H9 (cell line): Measurements from ENCODE around the gene TTBK1. TPM values are rescaled to one million over a fixed set of nuclear protein-coding genes. Genes with fewer than 3 reads are reported as not detected.

ENCODE experiments used
- DNase-seq: peaks from one replicate; pipeline ENCODE4 v3.0.0-alpha.2; 2017
- H2AFZ ChIP-seq: one replicate; pipeline ENCODE4 v1.6.1; 2013; ENCODE audit warnings: mild to moderate bottlenecking, low read length, control low read depth, moderate library complexity
- H2AK5ac ChIP-seq: 2 replicates; pipeline ENCODE4 v1.6.1; 2013; ENCODE audit warnings: low read length, control low read depth, mixed read lengths; ENCODE audit not compliant: insufficient read length
- H2BK120ac ChIP-seq: one replicate; pipeline ENCODE4 v1.6.1; 2013; ENCODE audit warnings: low read depth, mild to moderate bottlenecking, low read length, control low read depth, inconsistent platforms; ENCODE audit not compliant: poor library complexity, severe bottlenecking
- H2BK12ac ChIP-seq: 2 replicates; pipeline ENCODE4 v1.6.1; 2013; ENCODE audit warnings: low read length, control low read depth, mixed read lengths, low read depth; ENCODE audit not compliant: insufficient read length
- H2BK15ac ChIP-seq: 2 replicates; pipeline ENCODE4 v1.6.1; 2013; ENCODE audit warnings: low read depth, low read length, control low read depth
- H2BK20ac ChIP-seq: one replicate; pipeline ENCODE4 v1.6.1; 2013; ENCODE audit warnings: low read depth, mild to moderate bottlenecking, low read length, control low read depth, inconsistent platforms; ENCODE audit not compliant: poor library complexity, severe bottlenecking
- H2BK5ac ChIP-seq: 2 replicates; pipeline ENCODE4 v1.6.1; 2013; ENCODE audit warnings: low read length, control low read depth, mixed read lengths; ENCODE audit not compliant: insufficient read length
- H3K14ac ChIP-seq: 2 replicates; pipeline ENCODE4 v1.6.1; 2013; ENCODE audit warnings: low read length, control low read depth; ENCODE audit not compliant: insufficient read depth
- H3K18ac ChIP-seq: 2 replicates; pipeline ENCODE4 v1.6.1; 2013; ENCODE audit warnings: low read depth, mild to moderate bottlenecking, mixed read lengths, low read length, control low read depth; ENCODE audit not compliant: insufficient read length
- H3K23ac ChIP-seq: 2 replicates; pipeline ENCODE4 v1.6.1; 2013; ENCODE audit warnings: low read length, control low read depth, mixed read lengths, low read depth; ENCODE audit not compliant: insufficient read length
- H3K23me2 ChIP-seq: 2 replicates; pipeline ENCODE4 v1.6.1; 2013; ENCODE audit warnings: low read depth, mild to moderate bottlenecking, mixed read lengths, low read length, control low read depth; ENCODE audit not compliant: insufficient read length, poor library complexity, severe bottlenecking
- H3K27ac ChIP-seq: 2 replicates; pipeline ENCODE4 v1.5.1; 2013; ENCODE audit warnings: low read length, control low read depth, mixed read lengths, low read depth; ENCODE audit not compliant: insufficient read length
- H3K27me3 ChIP-seq: 2 replicates; pipeline ENCODE4 v1.6.1; 2013; ENCODE audit warnings: low read length, control low read depth, inconsistent platforms; ENCODE audit not compliant: insufficient read depth
- H3K4ac ChIP-seq: 2 replicates; pipeline ENCODE4 v1.6.1; 2013; ENCODE audit warnings: low read depth, mild to moderate bottlenecking, control low read depth, inconsistent platforms, low read length, moderate library complexity
- H3K4me1 ChIP-seq: 2 replicates; pipeline ENCODE4 v1.6.1; 2013; ENCODE audit warnings: low read length, control low read depth, inconsistent platforms; ENCODE audit not compliant: insufficient read depth
- H3K4me2 ChIP-seq: 2 replicates; pipeline ENCODE4 v1.6.1; 2013; ENCODE audit warnings: low read length, control low read depth, mixed read lengths; ENCODE audit not compliant: insufficient read length, insufficient read depth
- H3K56ac ChIP-seq: 2 replicates; pipeline ENCODE4 v1.6.1; 2013; ENCODE audit warnings: low read depth, mild to moderate bottlenecking, mixed read lengths, low read length, control low read depth; ENCODE audit not compliant: insufficient read length
- H3K79me1 ChIP-seq: 2 replicates; pipeline ENCODE4 v1.6.1; 2013; ENCODE audit warnings: low read depth, mild to moderate bottlenecking, moderate library complexity, low read length, control low read depth, inconsistent platforms; ENCODE audit not compliant: insufficient read depth, poor library complexity, severe bottlenecking
- H3K79me2 ChIP-seq: 2 replicates; pipeline ENCODE4 v1.6.1; 2013; ENCODE audit warnings: low read length, control low read depth, inconsistent platforms; ENCODE audit not compliant: insufficient read depth
- H3K9ac ChIP-seq: 2 replicates; pipeline ENCODE4 v1.6.1; 2013; ENCODE audit warnings: low read length, control low read depth, mixed read lengths; ENCODE audit not compliant: insufficient read length; ENCODE audit errors: extremely low read depth
- H3K9me3 ChIP-seq: one replicate; pipeline ENCODE4 v1.6.1; 2013; ENCODE audit warnings: low read depth, low read length, inconsistent platforms; ENCODE audit not compliant: control insufficient read depth
- H3T11ph ChIP-seq: one replicate; pipeline ENCODE4 v1.6.1; 2013; ENCODE audit warnings: mild to moderate bottlenecking, low read length, control low read depth, inconsistent platforms
- H4K20me1 ChIP-seq: one replicate; pipeline ENCODE4 v1.6.1; 2013; ENCODE audit not compliant: control insufficient read depth, insufficient read length, insufficient read depth
- H4K5ac ChIP-seq: 2 replicates; pipeline ENCODE4 v1.6.1; 2013; ENCODE audit warnings: low read depth, mild to moderate bottlenecking, mixed read lengths, low read length, control low read depth; ENCODE audit not compliant: insufficient read length
- H4K8ac ChIP-seq: replicated peaks from 2 replicates; pipeline ENCODE4 v1.6.1; 2013; ENCODE audit warnings: low read length, control low read depth, mixed read lengths, low read depth; ENCODE audit not compliant: insufficient read length
- H4K91ac ChIP-seq: 2 replicates; pipeline ENCODE4 v1.6.1; 2013; ENCODE audit warnings: low read depth, mild to moderate bottlenecking, moderate library complexity, mixed read lengths, low read length, control low read depth; ENCODE audit not compliant: insufficient read length
- H3K27ac Mint-ChIP-seq, 3 experiments: 2 replicates in 2 of 3; 3 replicates in 1 of 3; pipeline ENCODE4 v1.8.0; 2020 to 2021; ENCODE audit warnings: mixed read lengths in 3 of 3, mild to moderate bottlenecking in 1 of 3, moderate library complexity in 1 of 3
- H3K27me3 Mint-ChIP-seq: 2 replicates; pipeline ENCODE4 v1.8.0; 2021; ENCODE audit warnings: low read depth, mild to moderate bottlenecking, moderate library complexity, mixed read lengths
- H3K36me3 Mint-ChIP-seq, 3 experiments: 2 replicates in 2 of 3; 3 replicates in 1 of 3; pipeline ENCODE4 v1.8.0; 2020 to 2021; ENCODE audit warnings: low read depth in 3 of 3, mixed read lengths in 3 of 3; ENCODE audit not compliant: insufficient read depth in 1 of 3
- H3K4me1 Mint-ChIP-seq, 2 experiments: 2 replicates each; pipeline ENCODE4 v1.8.0; 2020; ENCODE audit warnings: mixed read lengths in 2 of 2
- H3K4me3 Mint-ChIP-seq, 2 experiments: 2 replicates in 1 of 2; 3 replicates in 1 of 2; pipeline ENCODE4 v1.8.0; 2020 to 2021; ENCODE audit warnings: mild to moderate bottlenecking in 2 of 2, mixed read lengths in 2 of 2, moderate library complexity in 1 of 2
- H3K9me3 Mint-ChIP-seq, 2 experiments: 2 replicates in 1 of 2; 3 replicates in 1 of 2; pipeline ENCODE4 v1.8.0; 2020; ENCODE audit warnings: mild to moderate bottlenecking in 2 of 2, mixed read lengths in 2 of 2, moderate library complexity in 1 of 2
- CTCF ChIP-seq: fragments of 200-600 bp; sonication (generic); conservative IDR thresholded peaks from 3 replicates; pipeline ENCODE4 v1.8.0; 2021; ENCODE audit warnings: antibody characterized with exemption, mild to moderate bottlenecking
- total RNA-seq: library from RNA; stranded (reverse); gene quantifications from 2 replicates; pipeline ENCODE4 v1.2.1, GENCODE V29; 2021

Gene TTBK1
- total RNA-seq, 1 experiment from 2014 or later: 1.6 TPM

GRCh38 chr6:43248791-43249190 lies 5.5 kb downstream of the TTBK1 start:
- peaks cover 22 to 30% of the 10 kb centered on the region in 2 experiments for H3K4me1 Mint-ChIP-seq
- H3K27ac Mint-ChIP-seq: no peak overlapping the region
- Histone ChIP-seq H3K23me2 (peaks cover 7% of the 10 kb centered on the region), H3K4me1 (no peaks in the 10 kb centered on the region), H3K27ac (no peak overlapping the region), H4K20me1 (no peaks in the 10 kb centered on the region), H3K14ac (no peak overlapping the region), H2BK120ac (no peak overlapping the region), H3K9me3 (no peaks in the 10 kb centered on the region), H2BK15ac (no peak overlapping the region), H3K79me1 (no peaks in the 10 kb centered on the region), H2BK12ac (no peak overlapping the region), H3K4me2 (no peak overlapping the region), H4K8ac (no peak overlapping the region), H2BK20ac (no peak overlapping the region), H3K79me2 (no peaks in the 10 kb centered on the region), H3K4ac (no peak overlapping the region), H3K56ac (no peak overlapping the region), H3K9ac (no peak overlapping the region), H4K91ac (no peak overlapping the region), H2AK5ac (no peak overlapping the region), H3K27me3 (peaks cover 15% of the 10 kb centered on the region; the same call in 1 of the 2 replicates), H3T11ph (no peak overlapping the region), H3K18ac (no peak overlapping the region), H4K5ac (no peak overlapping the region), H2BK5ac (no peak overlapping the region), H3K23ac (no peak overlapping the region), H2AFZ (no peak overlapping the region)
- H3K36me3 Mint-ChIP-seq: peaks cover 0 to 2% (median 0%) of the 10 kb centered on the region in 3 experiments; a peak in 1 of 7 replicates
- H3K4me3 Mint-ChIP-seq: no peak overlapping the region; a peak in 1 of 5 replicates
- H3K27me3 Mint-ChIP-seq: peaks cover 29% of the 10 kb centered on the region
- DNase-seq: no peak
- no peaks in the 10 kb centered on the region for H3K9me3 Mint-ChIP-seq
- no peak for TF ChIP-seq CTCF
